Activated naive CD8-positive, alpha-beta T cell treated with anti-CD3 and anti-CD28 coated beads, Interleukin-2, amount 10 ng/mL, durations not matched to agents 7 days and 5 days (primary cell): ENCODE data around the gene LTF. TPM values are rescaled to one million over a fixed set of nuclear protein-coding genes. Genes with fewer than 3 reads are reported as not detected.
A peak's percentile ranks its signal among the peaks of the same experiment; 100 is the strongest.
"Not testable (repeated sequence)": the region's sequence is repeated elsewhere in the genome, so short reads cannot be mapped to it uniquely, and the experiment has no call there.

Experiments
- ATAC-seq: fragments of 150-1000 bp; cut with Tn5 transposase; one replicate; pipeline ENCODE4 v1.10.0; 2021; ENCODE audit warnings: low read depth, moderate library complexity
- POLR2A ChIA-PET: fragments of 350-600 bp; sonication (Branson Sonifier 250); formaldehyde crosslinking; loops from one replicate; lab custom pipeline; 2021; ENCODE audit warnings: antibody characterized with exemption; lab: Charles Lee
- DNase-seq: peaks from one replicate; pipeline ENCODE4 v3.0.0; 2021
- H3K27ac Mint-ChIP-seq: one replicate; pipeline ENCODE4 v1.8.0; 2022; ENCODE audit warnings: mild to moderate bottlenecking, mixed read lengths
- H3K27me3 Mint-ChIP-seq: one replicate; pipeline ENCODE4 v1.8.0; 2022; ENCODE audit warnings: mild to moderate bottlenecking, moderate library complexity, mixed read lengths
- H3K36me3 Mint-ChIP-seq: one replicate; pipeline ENCODE4 v1.8.0; 2021; ENCODE audit warnings: mild to moderate bottlenecking, mixed read lengths
- H3K4me1 Mint-ChIP-seq: one replicate; pipeline ENCODE4 v1.8.0; 2021; ENCODE audit warnings: mixed read lengths
- H3K4me3 Mint-ChIP-seq: one replicate; pipeline ENCODE4 v1.8.0; 2022; ENCODE audit warnings: mild to moderate bottlenecking, moderate library complexity, mixed read lengths
- H3K9me3 Mint-ChIP-seq: one replicate; pipeline ENCODE4 v1.8.0; 2021; ENCODE audit warnings: mixed read lengths
- total RNA-seq, 2 experiments: library from RNA; stranded (reverse); gene quantifications; one replicate each; pipeline ENCODE4 v1.2.3, GENCODE V29; 2021

LTF gene
- total RNA-seq, 2 experiments from 2014 or later: not detected

GRCh38 chr3:46497556-46498265 lies 33.0 kb upstream of the LTF start, which contains the start of gene RTP3:
RTP3 (plus strand) TSS chr3:46497976; CDS start chr3:46498063, 87 bp downstream.
- Mint-ChIP-seq H3K36me3 (no peaks in the 10 kb centered on the region), H3K27me3 (peaks cover 4% of the 10 kb centered on the region), H3K9me3 (no peaks in the 10 kb centered on the region), H3K4me1 (peaks cover under 1% of the 10 kb centered on the region), H3K27ac (no peak within 1 kb of the TSS), H3K4me3 (no peak within 1 kb of the TSS)
- no peak for ATAC-seq
- POLR2A ChIA-PET: no interaction called here
- DNase-seq: no peak

GRCh38 chr3:46496746-46497555 lies 32.2 kb upstream of the LTF start:
- POLR2A ChIA-PET: no interaction called here
- Mint-ChIP-seq H3K27me3 (peaks cover 4% of the 10 kb centered on the region), H3K36me3 (no peaks in the 10 kb centered on the region), H3K4me3 (no peak overlapping the region), H3K9me3 (no peaks in the 10 kb centered on the region), H3K27ac (no peak overlapping the region), H3K4me1 (no peaks in the 10 kb centered on the region)
- DNase-seq: peak; percentile 51
- ATAC-seq: peak; percentile 47

DNA sequence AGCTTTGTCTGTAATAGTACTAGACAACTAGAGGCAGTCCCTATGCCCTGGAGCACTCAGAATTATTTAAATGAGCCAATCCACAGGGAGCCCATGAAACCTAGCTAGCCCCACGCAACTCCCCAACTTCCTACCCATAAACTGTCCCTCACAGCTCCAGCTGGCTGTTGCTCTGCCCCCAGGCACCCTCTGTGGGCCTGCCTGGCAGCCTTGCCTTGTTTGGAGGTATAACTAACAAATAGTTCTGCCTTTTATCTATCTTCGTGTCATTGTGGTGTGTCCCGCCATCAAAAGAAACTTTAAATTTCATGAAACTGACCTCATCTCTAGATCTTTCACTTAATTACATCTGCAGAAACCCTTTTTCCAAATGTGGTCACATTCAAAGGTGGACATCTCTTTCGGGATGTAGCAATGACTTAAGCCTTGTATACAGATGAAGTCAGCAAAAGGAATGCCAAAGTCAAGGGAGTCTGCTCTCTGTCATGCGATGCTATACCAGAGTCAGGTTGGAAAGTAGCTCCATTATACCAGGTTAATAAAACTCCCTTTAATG lies 31.3 kb upstream of the LTF start:
- DNase-seq (no peak), ATAC-seq (no peak)
- H3K27ac Mint-ChIP-seq: no peak overlapping the region
- POLR2A ChIA-PET: no interaction called here
- H3K4me3 Mint-ChIP-seq: no peak overlapping the region
- no peaks in the 10 kb centered on the region for H3K4me1 Mint-ChIP-seq
- no peaks in the 10 kb centered on the region for H3K9me3 Mint-ChIP-seq
- no peaks in the 10 kb centered on the region for H3K36me3 Mint-ChIP-seq
- peaks cover 4% of the 10 kb centered on the region for H3K27me3 Mint-ChIP-seq

DNA sequence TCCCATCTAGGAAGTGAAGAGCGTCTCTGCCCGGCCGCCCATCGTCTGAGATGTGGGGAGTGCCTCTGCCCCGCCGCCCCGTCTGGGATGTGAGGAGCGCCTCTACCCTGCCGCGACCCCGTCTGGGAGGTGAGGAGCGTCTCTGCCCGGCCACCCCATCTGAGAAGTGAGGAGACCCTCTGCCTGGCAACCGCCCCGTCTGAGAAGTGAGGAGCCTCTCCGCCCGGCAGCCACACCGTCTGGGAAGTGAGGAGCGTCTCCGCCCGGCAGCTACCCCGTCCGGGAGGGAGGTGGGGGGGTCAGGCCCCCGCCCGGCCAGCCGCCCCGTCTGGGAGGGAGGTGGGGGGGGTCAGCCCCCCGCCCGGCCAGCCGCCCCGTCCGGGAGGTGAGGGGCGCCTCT lies 29.8 kb upstream of the LTF start:
- H3K27me3 Mint-ChIP-seq, ATAC-seq, DNase-seq, H3K4me1 Mint-ChIP-seq, H3K36me3 Mint-ChIP-seq, H3K4me3 Mint-ChIP-seq, H3K27ac Mint-ChIP-seq, POLR2A ChIA-PET, H3K9me3 Mint-ChIP-seq: not testable (repeated sequence)

DNA sequence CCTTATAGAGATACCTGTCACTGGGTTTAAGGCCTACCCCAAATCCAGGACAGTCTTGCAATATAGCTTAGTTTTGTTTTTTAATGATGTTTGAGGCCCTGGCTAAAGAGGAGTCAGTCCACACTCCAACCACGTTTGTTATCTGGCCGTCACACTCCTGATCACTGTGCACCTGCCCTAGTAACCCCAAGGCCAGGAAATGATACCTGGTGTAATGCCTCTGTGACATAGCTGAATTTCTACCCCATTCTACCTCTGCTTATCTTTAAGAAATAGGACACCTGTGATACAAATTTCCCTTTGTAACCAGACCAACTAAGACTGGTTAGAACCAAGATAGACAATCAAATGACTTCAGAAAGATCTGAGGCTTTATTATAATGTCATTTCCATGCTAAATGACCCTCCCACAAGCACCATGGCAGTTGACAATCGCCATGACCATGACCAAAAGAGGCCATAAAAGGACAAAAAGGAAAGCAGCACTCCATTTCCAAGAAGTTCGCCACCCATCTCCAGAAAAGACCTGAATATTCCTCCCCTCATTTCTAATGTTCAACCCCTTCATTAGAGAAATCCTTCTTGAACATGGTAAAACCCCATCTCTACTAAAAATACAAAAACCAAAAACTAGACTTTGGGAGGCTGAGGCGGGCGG lies 28.3 kb upstream of the LTF start:
- no peaks in the 10 kb centered on the region for H3K36me3 Mint-ChIP-seq
- POLR2A ChIA-PET: no interaction called here
- no peaks in the 10 kb centered on the region for H3K9me3 Mint-ChIP-seq
- peaks cover 4% of the 10 kb centered on the region for H3K27me3 Mint-ChIP-seq
- H3K4me3 Mint-ChIP-seq: no peak overlapping the region
- peaks cover 11% of the 10 kb centered on the region for H3K4me1 Mint-ChIP-seq
- no peak for DNase-seq
- ATAC-seq: no peak
- H3K27ac Mint-ChIP-seq: peak overlapping the region; percentile 37

GRCh38 chr3:46491089-46492070 lies 26.7 kb upstream of the LTF start:
- POLR2A ChIA-PET: interaction anchor here (1.0 kb wide), 1 partner anchor 48 kb away, joined by 3 read pairs; no protein-coding TSS in a partner anchor
- ATAC-seq: no peak
- Mint-ChIP-seq H3K27ac (no peak overlapping the region), H3K27me3 (peaks cover 7% of the 10 kb centered on the region), H3K36me3 (no peaks in the 10 kb centered on the region), H3K9me3 (no peaks in the 10 kb centered on the region), H3K4me3 (no peak overlapping the region), H3K4me1 (peaks cover 11% of the 10 kb centered on the region)
- no peak for DNase-seq

DNA sequence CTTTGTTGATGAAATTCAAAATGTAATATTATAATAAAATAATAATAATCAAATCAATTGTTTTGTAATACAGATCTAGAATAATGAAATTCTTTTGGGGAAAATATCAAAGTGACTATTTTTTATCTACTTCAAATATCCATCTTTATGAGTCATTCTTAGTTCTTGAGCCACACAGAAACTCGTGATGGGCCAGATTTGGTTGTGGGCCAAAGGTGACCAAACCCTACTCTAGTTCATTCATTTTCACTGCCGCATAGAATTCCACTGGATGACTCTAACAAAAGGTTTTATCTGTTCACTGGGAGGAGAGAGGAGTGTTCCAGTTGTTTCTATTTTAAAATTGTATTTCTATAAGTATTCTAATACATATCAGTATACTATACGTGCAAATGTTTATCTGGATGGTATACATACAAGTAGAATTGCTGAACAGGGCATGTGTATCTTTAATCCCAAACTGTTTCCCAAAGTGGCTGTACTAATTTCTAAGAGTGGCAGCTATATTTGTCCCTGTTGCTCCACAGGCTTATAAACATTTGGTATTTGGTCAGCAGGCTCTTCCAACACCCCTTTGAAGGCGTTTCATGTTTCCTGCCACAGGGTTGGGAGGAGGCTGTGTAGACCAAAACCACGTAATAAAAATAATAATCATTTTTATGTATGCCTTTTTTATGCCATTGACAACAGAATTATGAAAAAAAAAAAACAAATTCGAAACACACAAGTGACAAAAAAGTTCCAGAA lies 25.8 kb upstream of the LTF start:
- no peaks in the 10 kb centered on the region for H3K36me3 Mint-ChIP-seq
- DNase-seq: no peak
- H3K27me3 Mint-ChIP-seq: peaks cover 7% of the 10 kb centered on the region
- POLR2A ChIA-PET: interaction anchor here (0.7 to 2.6 kb wide), 3 partner anchors 31 to 75 kb away, joined by 3 to 13 read pairs (median 3); no protein-coding TSS in a partner anchor
- H3K9me3 Mint-ChIP-seq: no peaks in the 10 kb centered on the region
- H3K4me3 Mint-ChIP-seq: no peak overlapping the region
- ATAC-seq: no peak
- peaks cover 11% of the 10 kb centered on the region for H3K4me1 Mint-ChIP-seq
- no peak overlapping the region for H3K27ac Mint-ChIP-seq

- Mint-ChIP-seq H3K4me3 (no peak overlapping the region), H3K9me3 (no peaks in the 10 kb centered on the region), H3K27ac (no peak overlapping the region), H3K36me3 (no peaks in the 10 kb centered on the region), H3K27me3 (peaks cover 7% of the 10 kb centered on the region), H3K4me1 (peaks cover 11% of the 10 kb centered on the region)
- no peak for ATAC-seq
- POLR2A ChIA-PET: interaction anchor here (1.1 to 2.6 kb wide), 5 partner anchors 48 to 140 kb away, joined by 3 to 14 read pairs (median 12); no protein-coding TSS in a partner anchor
- no peak for DNase-seq
These were observed 25.2 kb upstream of the LTF start for GRCh38 chr3:46489875-46490274.

GRCh38 chr3:46489381-46489780 lies 24.7 kb upstream of the LTF start:
- Mint-ChIP-seq H3K4me3 (no peak overlapping the region), H3K36me3 (no peaks in the 10 kb centered on the region), H3K4me1 (peaks cover 11% of the 10 kb centered on the region), H3K27me3 (peaks cover 7% of the 10 kb centered on the region), H3K27ac (peak overlapping the region; percentile 43), H3K9me3 (no peaks in the 10 kb centered on the region)
- ATAC-seq: no peak
- no peak for DNase-seq
- POLR2A ChIA-PET: interaction anchor here (1.2 to 2.6 kb wide), 4 partner anchors 49 to 141 kb away, joined by 5 to 14 read pairs (median 12); no protein-coding TSS in a partner anchor

DNA sequence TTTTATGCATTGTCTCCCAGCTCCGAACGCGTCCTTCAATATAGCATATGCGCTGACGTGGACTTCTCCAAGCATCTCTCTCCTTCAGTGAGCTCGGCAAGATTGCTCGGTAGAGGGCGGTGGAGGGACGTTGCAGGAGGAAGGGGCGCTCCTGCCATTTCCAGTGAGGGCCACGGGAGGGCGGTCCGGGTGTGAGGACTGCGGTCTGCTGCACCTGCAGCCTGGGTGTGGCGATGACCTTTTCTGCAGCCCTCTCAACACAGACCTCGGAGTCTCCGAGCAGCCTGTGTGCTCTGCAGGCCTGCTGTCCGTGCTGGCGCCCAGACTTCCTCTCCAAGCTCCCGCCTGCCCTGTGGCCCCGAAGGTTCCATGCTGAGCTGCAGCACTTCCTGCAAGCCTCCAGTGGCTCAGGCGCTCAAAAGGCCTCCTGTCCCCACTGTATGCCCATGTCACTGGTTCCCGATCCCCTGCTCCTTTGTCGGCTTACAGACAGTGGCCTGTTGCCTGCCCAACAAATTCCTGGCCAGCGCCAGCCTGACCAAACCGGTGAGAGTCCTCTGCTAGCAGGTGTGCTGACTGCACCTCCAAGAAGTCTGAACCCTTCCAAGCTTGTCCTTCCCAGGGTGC lies 24.1 kb upstream of the LTF start:
- Mint-ChIP-seq H3K9me3 (no peaks in the 10 kb centered on the region), H3K4me1 (peaks cover 11% of the 10 kb centered on the region), H3K36me3 (no peaks in the 10 kb centered on the region), H3K4me3 (peak overlapping the region; percentile 62), H3K27me3 (peaks cover 7% of the 10 kb centered on the region), H3K27ac (peak overlapping the region; percentile 43)
- peak; percentile 97 for ATAC-seq
- peak; percentile 91 for DNase-seq
- POLR2A ChIA-PET: interaction anchor here (0.5 to 2.6 kb wide), 6 partner anchors 49 to 141 kb away, joined by 3 to 14 read pairs (median 8); no protein-coding TSS in a partner anchor

DNA sequence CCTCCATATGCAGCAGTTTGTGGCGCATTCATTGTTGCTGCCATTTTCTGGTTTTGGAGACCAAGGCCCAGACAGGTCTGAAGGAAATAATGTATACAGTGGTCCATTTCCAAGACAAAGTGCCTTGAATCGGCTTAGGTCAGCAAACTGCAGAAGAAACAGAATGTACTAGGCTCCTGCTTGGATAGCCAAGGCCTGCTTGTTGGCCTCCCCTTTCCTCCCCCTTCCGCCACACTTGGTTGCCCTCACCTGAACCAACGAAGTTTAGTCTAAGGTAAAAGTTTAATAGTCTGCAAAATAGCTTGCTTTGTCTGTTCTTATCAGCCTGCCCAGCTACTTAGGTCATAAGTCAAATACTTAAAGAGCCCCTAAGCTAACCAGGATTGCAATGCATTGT lies 21.1 kb upstream of the LTF start:
- ATAC-seq (no peak), DNase-seq (no peak)
- peaks cover 11% of the 10 kb centered on the region for H3K27me3 Mint-ChIP-seq
- no peak overlapping the region for H3K27ac Mint-ChIP-seq
- no peak overlapping the region for H3K4me3 Mint-ChIP-seq
- POLR2A ChIA-PET: interaction anchor here (0.5 kb wide), 1 partner anchor 30 kb away, joined by 3 read pairs; no protein-coding TSS in a partner anchor
- H3K36me3 Mint-ChIP-seq: no peaks in the 10 kb centered on the region
- peaks cover 11% of the 10 kb centered on the region for H3K4me1 Mint-ChIP-seq
- H3K9me3 Mint-ChIP-seq: no peaks in the 10 kb centered on the region
